Pancreas (tissue), 10 donors: ENCODE measurements around the gene DUOX1. TPM values are rescaled to one million over a fixed set of nuclear protein-coding genes. Genes with fewer than 3 reads are reported as not detected.

ENCODE experiments used
- ATAC-seq, 4 donors: fragments of 200-7000 bp; cut with Tn5 transposase; one replicate each; pipeline versions ENCODE4 v1.8.0 to v1.9.1; 2020; ENCODE audit warnings: mild to moderate bottlenecking in 4 of 4, moderate library complexity in 4 of 4
- DNase-seq, 6 donors: peaks; one replicate each; pipeline ENCODE4 v3.0.0-alpha.2; 2020
- FAIRE-seq: peaks from 2 replicates; lab custom pipeline; 2012; peaks lifted over from hg19 to GRCh38; lab: Jason Lieb, UNC
- H3K27ac ChIP-seq, 4 donors: fragments of 200-600 bp; sonication (generic); 1 replicate in 3 of 4; 2 replicates in 1 of 4; pipeline versions ENCODE4 v1.5.0 to v1.8.0; 2020
- H3K27me3 ChIP-seq, 4 donors: fragments of 200-600 bp; one replicate each; pipeline ENCODE4 v1.8.0; 2021
- H3K36me3 ChIP-seq, 3 donors: fragments of 200-600 bp; sonication (generic) in 1 of 3; one replicate each; pipeline versions ENCODE4 v1.5.0 to v1.8.0; 2020 to 2021
- H3K4me1 ChIP-seq, 3 donors: fragments of 200-600 bp; one replicate each; pipeline ENCODE4 v1.8.0; 2021
- H3K4me3 ChIP-seq, 4 donors: fragments of 200-600 bp; sonication (generic) in 2 of 4; one replicate each; pipeline versions ENCODE4 v1.5.0 to v1.8.0; 2020 to 2021
- H3K9me3 ChIP-seq, 4 donors: fragments of 200-600 bp; one replicate each; pipeline ENCODE4 v1.8.0; 2021
- WGBS, 2 donors: extraction: QIAGEN DNeasy Blood & Tissue Kit; methylation state at CpG; one replicate each; pipeline ENCODE4 v1.1.7; 2013; 5-methylcytosine and 5-hydroxymethylcytosine counted together
- intact Hi-C, 3 donors: fragments of 100-400 bp; cut with DNase I; formaldehyde crosslinking; loops; one replicate each; pipeline versions ENCODE4 v1.11.1 to v1.14.2; 2022
- polyA plus RNA-seq, 2 donors: library from polyadenylated mRNA; stranded (reverse); fragments of 200-250 nt; gene quantifications; one replicate each; pipeline ENCODE4 v1.2.3, GENCODE V29; 2013
- total RNA-seq, 6 donors: library from RNA; stranded (reverse); fragmentation: NEBNext Ultra II Directional in 4 of 6; extraction: Animal tissue kit (Norgen Biotek cat#: 25700) in 4 of 6; gene quantifications; one replicate each; pipeline versions ENCODE4 v1.2.1 to v1.2.4, GENCODE V29; 2021 to 2023
- TF ChIP-seq, protein P1 (sequence below), 4 donors: fragments of 200-600 bp; sonication (generic) in 3 of 4; IDR thresholded peaks; one replicate each; pipeline versions ENCODE4 v1.5.0 to v1.8.0; 2021; ENCODE audit warnings: antibody characterized with exemption in 4 of 4
- donor health status: healthy with polysubstance abuse.
- donor health status: DM: no; HTN: no; CAD: no; lungs with moderate emphysema.
- donor health status: DM: no; HTN: no; CAD: no.
- donor health status: control.
- donor health status: control.
- donor health status: Bipolar disorder and iron deficiency.
- donor health status: DM: yes; HTN: yes; CAD: no.
- donor health status: DM: no; HTN: no; CAD: no.
- donor health status: DM: no; HTN: no; CAD: no.
- donor health status: DM: yes; HTN: yes; CAD: no.

Gene DUOX1
- total and polyA plus RNA-seq, 8 donors = 0.14 to 0.97 (median 0.42) TPM

DNA sequence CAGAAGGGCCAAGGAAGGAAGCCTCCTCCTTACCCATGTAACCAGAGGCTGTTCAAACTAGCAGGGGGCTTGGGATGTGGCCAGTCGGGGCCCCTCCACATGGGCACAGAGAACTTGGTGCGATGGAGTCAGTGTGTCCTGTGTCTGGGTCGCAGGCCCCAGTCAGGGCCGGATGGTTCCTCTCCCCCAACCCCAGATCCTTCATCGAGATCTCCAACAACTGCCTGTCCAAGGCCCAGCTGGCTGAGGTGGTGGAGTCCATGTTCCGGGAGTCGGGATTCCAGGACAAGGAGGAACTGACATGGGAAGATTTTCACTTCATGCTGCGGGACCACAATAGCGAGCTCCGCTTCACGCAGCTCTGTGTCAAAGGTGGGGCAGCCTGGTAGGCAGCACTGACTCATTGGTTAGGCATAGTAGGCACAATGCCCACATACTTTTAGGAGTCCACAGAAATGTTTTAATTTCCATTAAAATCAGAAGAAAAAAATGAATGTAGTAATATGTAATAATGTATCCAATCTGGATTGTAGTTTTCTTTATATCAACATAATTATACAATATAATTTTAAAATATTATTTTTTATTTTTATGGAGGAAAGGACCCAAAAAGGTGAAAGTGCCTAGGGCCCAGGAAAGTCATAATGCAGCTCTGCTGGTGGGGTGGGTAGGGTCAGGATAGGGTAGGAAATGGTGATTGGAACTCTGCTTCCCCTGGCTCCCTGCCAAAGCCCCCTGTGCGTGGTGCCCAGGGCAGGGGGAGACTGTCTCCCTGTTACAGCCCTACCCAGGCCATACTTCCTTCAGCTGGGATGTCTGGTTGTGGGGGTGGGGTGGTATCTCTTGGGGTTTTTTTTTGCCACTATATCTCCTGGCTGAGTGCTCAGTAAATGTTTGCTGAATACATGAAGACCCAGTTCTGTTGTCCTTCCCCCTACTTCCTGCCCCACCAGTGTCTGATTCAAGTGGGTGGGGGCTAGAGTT lies 18.6 kb downstream of the DUOX1 start:
- intact Hi-C loops = no loop called here
- Histone ChIP-seq H3K36me3 (no peaks in the 10 kb centered on the region), H3K4me1 (no peaks in the 10 kb centered on the region), H3K27me3 (no peaks in the 10 kb centered on the region), H3K4me3 (no peak overlapping the region), H3K27ac (no peak overlapping the region), H3K9me3 (no peaks in the 10 kb centered on the region)
- 83 to 84% methylated on average over 12 of the region's 12 CpGs for WGBS, 2 donors
- TF ChIP-seq, protein P1, sequence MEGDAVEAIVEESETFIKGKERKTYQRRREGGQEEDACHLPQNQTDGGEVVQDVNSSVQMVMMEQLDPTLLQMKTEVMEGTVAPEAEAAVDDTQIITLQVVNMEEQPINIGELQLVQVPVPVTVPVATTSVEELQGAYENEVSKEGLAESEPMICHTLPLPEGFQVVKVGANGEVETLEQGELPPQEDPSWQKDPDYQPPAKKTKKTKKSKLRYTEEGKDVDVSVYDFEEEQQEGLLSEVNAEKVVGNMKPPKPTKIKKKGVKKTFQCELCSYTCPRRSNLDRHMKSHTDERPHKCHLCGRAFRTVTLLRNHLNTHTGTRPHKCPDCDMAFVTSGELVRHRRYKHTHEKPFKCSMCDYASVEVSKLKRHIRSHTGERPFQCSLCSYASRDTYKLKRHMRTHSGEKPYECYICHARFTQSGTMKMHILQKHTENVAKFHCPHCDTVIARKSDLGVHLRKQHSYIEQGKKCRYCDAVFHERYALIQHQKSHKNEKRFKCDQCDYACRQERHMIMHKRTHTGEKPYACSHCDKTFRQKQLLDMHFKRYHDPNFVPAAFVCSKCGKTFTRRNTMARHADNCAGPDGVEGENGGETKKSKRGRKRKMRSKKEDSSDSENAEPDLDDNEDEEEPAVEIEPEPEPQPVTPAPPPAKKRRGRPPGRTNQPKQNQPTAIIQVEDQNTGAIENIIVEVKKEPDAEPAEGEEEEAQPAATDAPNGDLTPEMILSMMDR (IDR thresholded peaks at IDR 0.05) = no peak
- ATAC-seq (no peak), FAIRE-seq (no peak), DNase-seq (peak in 1 of 6 donors; percentile 27)

DNA sequence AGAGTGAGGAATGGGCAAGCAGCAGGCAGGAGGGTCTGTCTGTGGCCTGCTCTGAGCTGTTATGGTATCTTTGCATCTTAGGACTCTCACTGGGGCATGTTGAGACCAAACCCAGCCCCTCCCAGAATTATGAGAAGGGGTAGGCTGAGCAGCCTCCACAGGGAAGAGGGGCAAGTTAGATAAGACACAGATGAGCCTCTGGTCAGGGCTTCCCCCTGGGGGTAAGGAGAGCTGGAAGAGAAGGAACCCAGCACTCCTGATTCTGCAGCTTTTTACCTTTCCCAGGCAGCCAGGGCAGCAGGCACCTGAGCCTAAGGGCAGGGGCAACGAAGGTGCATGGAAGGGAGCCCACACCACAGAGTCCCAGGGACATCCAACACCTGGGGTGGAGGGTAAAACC lies 19.3 kb downstream of the DUOX1 start:
- WGBS, 2 donors = 59 to 64% methylated on average over 1 of the region's 1 CpG
- Histone ChIP-seq H3K4me1 (no peaks in the 10 kb centered on the region), H3K9me3 (no peaks in the 10 kb centered on the region), H3K36me3 (no peaks in the 10 kb centered on the region), H3K4me3 (no peak overlapping the region), H3K27me3 (no peaks in the 10 kb centered on the region), H3K27ac (no peak overlapping the region)
- intact Hi-C loops = no loop called here
- ATAC-seq = no peak
- TF ChIP-seq, protein P1 (IDR thresholded peaks at IDR 0.05) = no peak
- DNase-seq = no peak
- no peak for FAIRE-seq

DNA sequence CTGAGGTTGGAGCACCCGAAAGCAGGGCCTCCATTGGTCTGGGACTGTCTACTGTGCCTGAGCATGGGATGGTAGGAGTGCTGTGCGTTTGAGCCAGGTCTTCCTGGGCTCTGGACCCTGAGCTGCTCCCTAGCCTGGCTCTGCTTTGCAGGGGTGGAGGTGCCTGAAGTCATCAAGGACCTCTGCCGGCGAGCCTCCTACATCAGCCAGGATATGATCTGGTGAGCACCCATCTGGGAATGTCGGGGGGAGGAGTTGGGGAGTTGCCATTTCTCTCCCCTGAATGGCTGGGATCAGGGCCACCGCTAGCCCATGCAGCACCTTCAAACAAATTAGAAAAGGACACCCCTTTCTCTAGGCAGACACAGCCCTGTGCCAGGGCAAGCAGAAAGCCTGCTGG lies 20.7 kb downstream of the DUOX1 start:
- no peaks in the 10 kb centered on the region for H3K27me3 ChIP-seq
- H3K27ac ChIP-seq = no peak overlapping the region
- no peaks in the 10 kb centered on the region for H3K4me1 ChIP-seq
- no peaks in the 10 kb centered on the region for H3K36me3 ChIP-seq
- DNase-seq (peak in 1 of 6 donors; percentile 30), FAIRE-seq (no peak), ATAC-seq (no peak)
- no peaks in the 10 kb centered on the region for H3K9me3 ChIP-seq
- TF ChIP-seq, protein P1 (IDR thresholded peaks at IDR 0.05) = no peak
- intact Hi-C loops = no loop called here
- 71 to 79% methylated on average over 6 of the region's 6 CpGs for WGBS, 2 donors
- no peak overlapping the region for H3K4me3 ChIP-seq

DNA sequence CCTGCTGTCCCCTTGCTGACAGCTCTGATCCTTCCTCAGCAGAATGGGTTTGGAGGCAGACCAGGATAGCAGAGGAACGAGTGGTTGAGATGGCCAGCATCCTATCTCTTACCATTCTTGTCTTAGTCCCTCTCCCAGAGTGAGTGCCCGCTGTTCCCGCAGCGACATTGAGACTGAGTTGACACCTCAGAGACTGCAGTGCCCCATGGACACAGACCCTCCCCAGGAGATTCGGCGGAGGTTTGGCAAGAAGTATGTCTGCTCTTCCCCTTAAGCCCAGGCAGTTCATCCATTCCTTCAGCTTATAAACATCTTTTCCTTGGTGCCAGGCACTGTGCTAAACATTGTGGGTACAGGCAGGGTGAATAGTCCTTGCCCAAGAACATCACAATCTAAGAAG lies 21.2 kb downstream of the DUOX1 start:
- no peak overlapping the region for H3K4me3 ChIP-seq
- intact Hi-C loops = no loop called here
- TF ChIP-seq, protein P1 (IDR thresholded peaks at IDR 0.05) = no peak
- no peak for DNase-seq
- no peaks in the 10 kb centered on the region for H3K36me3 ChIP-seq
- no peaks in the 10 kb centered on the region for H3K9me3 ChIP-seq
- no peak for FAIRE-seq
- WGBS, 2 donors = 78 to 89% methylated on average over 6 of the region's 6 CpGs
- H3K4me1 ChIP-seq = no peaks in the 10 kb centered on the region
- no peak for ATAC-seq
- no peaks in the 10 kb centered on the region for H3K27me3 ChIP-seq
- H3K27ac ChIP-seq = no peak overlapping the region
